ENCODE measurements around the gene CPTP.

- TF ChIP-seq CTCF (IDR thresholded peaks at IDR 0.05; ENCODE audit: borderline replicate concordance, extremely low read depth, low read length, poor library complexity, severe bottlenecking) (no peak), EZH2 (IDR thresholded peaks at IDR 0.05; ENCODE audit: borderline replicate concordance, low read depth, low read length, severe bottlenecking) (no peak)
These were observed 38.0 kb upstream of the CPTP start for GRCh38 chr1:1286313-1287261.

All from DND-41 (cell line).